GM19240 (cell line): ENCODE results near the gene SMARCD2.

ENCODE experiments used
- DNase-seq: peaks from one replicate; pipeline ENCODE4 v3.0.0; 2011; ENCODE audit warnings: low spot score; ENCODE audit not compliant: insufficient read length

Gene SMARCD2

DNA sequence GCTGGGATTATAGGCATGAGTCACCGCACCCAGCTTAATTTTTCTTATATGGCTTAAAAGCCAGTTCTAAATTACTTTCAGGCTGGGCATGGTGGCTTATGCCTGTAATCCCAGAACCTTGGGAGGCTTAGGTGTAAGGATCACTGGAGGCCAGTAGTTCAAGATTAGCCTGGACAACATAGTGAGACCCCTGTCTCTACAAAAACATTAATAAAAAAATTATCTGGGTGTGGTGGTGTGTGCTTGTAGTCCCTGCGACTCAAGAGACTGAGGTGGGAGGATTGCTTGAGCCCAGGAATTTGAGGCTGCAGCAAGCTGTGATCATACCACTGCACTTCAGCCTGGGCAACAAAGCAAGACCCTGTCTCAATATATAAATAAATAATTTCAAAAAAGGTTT is 10.8 kb upstream of the SMARCD2 start:
- no peak for DNase-seq

DNA sequence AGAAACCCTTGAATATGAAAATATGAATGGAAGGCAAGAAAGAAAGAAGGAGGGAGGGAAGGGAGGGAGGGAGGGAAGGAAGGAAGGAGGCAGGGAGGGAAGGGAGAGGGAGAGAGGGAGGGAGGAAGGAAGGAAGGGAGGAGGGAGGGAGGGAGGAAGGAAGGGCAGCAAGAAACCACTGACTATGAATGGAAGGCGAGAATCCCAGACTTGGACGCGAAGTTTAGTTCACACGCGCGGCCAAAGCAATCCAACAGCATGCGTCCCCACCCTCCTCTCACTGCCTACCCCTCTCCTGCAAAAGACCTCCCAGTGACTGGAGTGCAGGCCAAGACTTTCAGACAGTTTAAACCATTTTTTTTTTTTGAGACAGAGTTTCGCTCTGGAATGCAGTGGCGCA is 7.9 kb upstream of the SMARCD2 start:
- no peak for DNase-seq

DNA sequence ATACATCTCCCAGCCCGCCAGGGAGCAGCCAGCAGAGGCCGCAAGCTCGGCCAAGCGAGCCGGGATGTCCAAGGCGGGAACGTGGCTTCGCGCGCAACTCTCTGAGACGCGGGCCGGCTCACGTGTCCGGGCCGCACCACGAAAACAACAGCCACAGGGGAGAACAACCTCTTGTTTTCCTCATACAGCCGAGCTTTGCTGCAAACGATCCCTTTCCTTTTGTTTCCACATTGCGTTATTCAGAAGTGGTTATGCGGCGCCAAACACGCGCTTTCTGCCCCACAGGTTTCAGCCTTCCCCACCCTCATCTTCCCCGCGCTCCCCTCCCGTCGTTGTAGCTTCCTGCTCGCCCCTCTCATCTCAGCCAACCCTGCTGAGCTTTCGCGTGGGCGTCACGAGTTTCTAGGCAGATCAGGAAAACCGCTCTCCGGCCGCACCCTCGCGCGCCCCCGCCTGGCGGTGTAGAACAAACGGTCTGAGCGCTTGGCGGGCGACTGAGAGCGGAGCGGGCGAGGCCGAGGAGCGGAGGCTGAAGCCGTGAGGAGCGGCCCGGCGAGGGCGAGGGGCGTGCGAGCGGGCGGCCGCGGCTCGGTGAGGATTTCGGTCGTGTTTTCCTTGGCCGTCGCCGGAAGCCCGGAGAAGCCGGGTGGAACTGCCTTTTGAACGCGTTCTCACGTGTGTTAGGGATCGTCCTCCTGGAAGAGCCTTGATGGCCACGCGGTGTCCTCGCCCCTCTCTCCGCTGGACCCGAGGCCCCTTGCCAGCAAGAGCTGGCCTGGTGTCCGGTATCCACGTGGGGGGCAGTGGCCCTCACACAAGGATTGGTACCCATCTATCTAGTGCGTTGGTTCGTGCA is 6.6 kb upstream of the SMARCD2 start:
- peak; percentile 79 for DNase-seq

DNA sequence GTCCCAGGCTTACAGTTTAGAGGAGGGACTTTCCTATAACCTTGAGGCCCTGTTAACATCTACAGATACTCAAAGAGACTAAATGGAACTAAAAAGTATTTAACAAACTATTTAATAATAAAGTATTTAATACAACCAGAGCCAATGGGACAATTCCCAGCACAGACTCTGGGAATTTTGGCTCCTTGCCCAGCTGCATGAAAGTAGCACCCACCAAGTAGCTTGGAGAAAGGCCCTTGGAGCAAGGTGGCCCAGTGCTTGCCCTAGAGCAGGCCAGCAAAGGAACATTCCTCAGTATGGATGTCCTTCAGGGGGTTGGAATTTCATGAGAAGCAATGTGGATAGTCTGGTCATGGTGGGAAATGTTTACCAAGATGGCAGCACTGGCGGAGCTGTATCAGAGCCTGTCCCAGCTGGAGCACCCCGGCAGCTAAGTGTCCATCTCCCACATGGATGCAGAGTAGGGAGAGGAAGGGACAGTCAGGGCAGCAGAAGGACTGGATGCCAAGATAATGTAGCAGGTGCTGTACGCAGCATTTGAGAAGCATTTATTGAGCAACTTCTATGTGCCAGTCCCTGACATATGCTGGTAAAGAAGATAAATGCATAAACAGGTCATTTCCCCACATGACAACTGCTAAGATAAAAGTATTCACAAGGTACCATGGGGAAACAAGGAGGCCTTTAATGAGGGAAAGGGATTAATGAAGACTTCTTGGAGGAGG is 5.2 kb upstream of the SMARCD2 start:
- DNase-seq = no peak

DNA sequence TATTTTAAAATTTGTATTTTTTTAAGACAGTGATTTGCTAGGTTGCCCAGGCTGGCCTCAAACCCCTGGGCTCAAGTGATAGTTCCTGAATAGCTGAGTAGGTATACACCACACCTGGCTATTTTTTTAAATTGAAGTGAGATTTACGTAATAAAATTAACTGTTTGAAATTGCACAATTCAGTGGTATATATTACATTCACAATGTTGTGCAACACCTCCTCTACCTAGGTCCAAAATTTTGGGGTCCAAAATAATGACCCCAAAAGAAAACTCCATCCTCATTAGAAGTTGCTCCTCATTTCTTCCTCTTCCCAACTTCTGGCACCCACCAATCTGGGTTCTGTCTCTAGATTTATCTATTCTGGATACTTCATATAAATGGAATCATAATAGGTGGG is 3.0 kb upstream of the SMARCD2 start:
- DNase-seq = no peak

DNA sequence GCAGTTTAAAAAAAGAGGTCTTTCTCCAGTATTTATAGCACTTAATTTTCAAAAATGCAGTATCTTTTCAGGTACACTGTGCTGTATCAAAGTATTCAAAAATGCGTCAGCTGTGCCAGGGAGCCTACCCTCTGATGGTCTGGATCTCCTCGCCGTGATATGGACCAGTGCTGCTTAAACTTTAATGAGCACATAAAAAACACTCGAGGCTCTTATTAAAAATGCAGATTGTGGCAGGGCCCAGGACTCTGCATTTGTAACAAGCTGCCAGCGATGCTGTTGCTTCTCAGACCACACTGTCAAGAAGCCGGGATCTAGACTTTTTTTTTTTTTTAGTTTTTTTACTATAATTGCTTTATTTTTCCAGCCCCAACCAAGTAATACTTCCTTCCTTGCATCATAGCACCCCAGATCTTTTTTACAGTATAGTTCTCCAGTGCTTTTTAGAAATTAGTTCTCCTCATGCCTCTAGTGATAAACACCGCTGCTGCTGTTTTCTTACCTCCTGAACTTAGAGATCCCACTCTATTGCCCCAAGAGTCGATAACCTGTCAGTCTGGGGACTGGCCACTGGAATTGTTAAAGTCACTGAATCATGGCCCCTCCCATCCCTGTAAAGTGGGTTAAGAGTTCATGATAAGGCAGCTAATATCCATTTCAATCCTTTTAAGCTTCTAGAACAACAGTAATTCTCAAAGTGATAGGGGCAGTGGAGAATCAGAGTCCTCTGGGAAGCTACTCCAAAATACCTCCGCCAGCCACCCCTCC is 1.6 kb upstream of the SMARCD2 start:
- no peak for DNase-seq

DNA sequence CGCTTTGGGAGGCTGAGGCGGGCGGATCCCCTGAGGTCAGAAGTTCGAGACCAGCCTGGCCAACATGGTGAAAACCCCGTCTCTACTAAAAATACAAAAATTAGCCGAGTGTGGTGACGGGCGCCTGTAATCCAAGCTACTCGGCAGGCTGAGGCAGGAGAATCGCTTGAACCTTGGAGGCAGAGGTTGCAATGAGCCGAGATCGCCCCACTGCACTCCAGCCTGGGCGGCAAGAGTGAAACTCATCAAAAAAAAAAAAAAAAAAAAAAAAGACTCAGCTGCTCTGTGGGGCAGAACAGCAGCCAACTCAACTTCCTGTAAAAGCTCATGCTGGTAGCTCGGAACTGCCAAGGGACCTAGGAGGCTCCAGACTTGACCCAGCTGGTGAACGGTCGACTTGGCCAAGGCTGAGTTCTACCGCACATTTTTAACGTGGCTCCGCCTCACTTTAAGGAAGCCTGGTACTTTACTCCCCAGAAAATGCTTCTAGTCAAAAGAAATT is 953 bp upstream of the SMARCD2 start:
- DNase-seq = peak; percentile 53

DNA sequence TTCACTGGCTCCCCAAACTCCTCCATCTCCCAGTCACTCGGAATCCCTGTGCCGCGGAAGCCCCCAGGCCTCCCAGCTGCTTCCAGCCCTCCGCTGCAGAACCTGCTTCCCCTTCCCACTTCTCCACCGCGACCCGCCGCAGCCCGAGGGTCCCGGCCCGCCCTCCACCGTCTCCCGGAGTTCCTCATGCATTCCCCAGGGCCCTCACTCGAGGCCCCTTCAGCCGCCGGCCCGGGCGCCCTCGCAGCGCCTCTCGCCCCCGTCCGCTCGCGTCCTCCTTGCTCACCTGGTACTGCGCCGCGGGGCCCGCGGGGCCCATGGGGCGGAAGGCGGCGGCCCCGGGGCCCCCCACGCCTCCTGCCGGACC is 329 bp downstream of the SMARCD2 start:
- DNase-seq = no peak

DNA sequence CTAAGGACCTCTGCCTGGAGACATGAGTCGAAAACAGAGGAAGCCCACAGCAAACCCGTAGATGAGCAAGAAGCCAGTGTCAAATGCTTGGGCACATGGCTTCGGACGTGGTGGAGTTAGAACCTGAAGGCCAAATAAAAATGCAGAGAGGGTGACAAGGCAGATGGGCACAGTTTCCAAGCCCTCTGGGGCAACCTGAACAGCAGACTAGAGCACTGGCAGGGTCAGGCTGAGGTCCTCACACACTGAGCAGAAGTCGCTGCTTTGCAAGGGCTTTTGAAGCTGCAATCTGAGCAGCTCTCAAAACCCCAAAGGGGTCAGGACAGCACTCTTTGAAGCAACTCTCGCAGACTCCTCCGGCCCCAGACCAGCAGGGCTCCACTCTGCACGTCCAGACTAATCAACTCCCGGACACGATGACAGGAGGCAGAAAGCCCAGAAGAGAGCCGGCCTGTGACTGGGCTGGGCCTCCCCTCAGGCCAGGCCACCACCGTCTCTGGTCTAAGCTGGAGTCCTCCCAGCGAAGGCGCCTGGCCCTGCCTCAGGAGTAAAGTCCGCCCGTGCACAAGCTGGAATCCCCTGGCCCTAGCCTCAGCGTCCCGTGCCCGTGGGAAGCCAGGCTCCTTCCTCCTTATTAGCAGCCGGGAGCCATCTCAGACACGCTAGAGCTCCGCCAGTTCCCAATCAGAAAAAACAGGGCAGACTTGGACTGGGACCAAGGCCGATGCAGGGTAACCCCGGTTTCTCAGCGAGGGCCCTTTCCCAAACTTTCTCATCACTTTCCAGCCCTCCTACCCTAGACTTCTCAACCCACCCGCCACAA is 924 bp downstream of the SMARCD2 start:
- DNase-seq = no peak

DNA sequence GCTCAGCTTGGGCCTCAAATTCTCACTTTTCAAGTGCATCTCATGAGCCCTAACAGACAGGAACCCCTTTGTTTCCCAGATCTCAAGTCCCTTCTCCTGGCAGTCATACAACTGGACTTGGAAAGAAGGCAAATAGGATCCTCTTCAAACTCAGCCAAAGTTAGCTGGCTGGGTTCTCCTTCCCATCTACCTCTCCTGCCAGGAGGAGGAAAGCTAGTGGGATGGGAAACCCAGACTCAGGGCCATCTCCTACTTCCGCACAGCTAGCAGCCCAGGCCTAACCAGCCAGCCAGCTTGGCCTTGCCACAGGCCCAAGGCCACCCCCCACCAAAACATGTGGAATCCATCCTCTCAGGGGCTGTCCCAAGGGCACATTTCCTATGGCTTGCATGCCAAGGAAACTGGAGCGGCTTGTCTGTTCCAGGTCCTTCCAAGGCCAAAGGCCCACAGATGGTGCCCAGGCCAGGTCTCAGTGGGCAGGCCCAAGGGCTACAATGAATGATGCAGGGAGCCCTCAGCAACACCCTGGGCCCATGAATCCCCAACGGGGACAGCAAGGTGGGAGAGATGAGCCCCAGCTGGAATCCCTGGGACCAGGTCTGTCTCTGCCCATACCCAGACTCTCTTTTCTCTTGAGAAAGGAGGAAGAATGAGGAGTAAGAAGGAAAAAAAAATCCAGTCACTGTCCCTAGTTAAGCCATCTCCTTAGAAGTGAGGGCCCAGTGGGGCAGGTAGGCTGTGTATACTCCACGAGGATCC is 1.7 kb downstream of the SMARCD2 start:
- no peak for DNase-seq

DNA sequence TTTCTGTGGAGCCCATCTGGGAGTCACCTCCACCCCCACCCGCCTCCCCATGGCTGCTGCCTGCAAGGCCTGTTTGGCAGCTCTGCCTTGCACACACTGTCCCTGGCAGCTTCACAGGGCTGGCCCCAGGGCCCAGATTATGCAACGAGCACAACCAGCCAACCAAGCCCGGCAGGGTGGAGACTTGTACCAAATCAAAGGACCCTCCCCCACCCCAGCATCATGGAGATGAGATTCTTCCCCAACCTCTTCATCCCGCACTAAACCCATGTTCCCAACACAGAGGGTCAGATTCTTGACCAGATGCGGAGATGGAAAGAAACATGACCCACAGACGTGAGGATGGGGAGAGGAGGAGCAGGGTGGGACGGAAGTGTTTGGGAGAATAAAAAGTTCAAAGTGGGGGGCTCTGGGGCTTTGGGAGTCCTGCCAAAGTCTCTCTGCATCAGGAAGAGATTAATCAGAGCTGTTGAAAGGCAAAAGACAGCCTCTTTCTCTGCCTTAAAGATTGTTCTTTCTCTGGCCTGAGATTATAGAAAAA is 3.8 kb downstream of the SMARCD2 start:
- no peak for DNase-seq

DNA sequence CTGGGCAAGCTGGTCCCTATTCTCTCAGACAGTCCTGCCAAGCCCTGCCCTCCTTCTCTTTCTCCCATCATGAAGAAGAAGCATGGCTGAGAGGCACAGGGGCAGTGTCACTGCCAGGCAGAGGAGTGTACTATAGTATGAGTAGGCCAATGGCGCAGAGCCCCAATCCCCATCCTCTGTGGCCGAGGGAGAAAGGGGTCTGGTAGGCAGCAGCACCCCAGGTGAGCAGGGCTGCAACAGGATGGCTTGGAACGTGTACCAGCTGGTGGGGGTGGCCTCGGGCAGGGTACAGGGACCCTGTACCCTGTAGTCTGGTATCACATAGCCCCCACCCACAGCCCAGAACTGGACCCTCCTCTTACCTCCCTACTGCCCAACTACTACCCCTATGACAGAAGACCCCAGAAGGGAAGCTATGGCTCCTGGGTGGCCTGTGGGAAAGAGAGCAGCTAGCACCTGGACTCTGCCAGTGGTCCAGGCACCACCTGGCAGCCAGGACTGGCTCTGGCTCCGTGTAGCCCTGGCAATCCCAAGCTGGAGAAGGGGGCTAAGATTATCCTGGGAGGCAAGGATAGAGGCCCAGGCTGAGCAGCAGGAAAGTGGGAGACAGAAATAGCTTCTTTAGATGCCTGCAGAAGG is 4.4 kb downstream of the SMARCD2 start:
- no peak for DNase-seq

DNA sequence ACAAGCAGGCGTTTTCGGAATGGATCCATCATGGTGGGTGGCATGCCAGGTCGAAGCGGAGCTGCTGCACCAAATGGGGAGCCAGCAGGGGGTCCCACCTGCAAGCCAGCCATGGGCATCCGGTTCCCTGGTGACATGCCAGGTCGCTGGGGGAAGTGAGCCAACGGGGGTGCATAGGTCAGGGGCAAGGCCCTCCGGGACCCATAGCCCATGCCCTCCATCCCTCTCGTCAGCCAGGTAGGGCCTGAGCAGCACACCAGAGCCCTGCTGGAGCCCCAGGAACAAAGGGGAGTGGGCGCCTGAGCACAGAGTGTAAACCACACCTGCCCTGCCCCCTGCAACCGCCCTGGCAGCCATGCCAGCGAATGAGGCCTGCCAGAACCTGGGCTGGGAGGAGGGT is 5.0 kb downstream of the SMARCD2 start:
- no peak for DNase-seq

DNA sequence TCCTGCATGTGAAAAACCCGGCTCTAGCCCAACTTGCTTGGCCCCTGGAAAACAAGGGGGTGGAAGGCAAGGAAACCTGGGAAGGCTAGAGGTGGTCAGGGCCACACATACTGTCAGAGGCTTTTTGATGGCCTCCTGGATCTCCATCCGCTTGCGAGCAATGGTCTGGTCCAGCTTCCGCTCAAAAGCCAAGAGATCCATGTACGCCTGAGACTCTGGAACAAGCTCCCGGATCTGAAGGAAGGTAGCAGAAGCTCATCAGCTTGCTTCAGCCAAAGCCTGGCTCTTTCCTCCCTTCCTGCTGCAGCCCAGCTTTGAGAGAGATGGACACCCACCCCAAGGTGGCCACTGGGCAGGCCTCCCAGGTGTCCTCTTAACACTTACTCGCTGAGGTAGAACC is 5.7 kb downstream of the SMARCD2 start:
- DNase-seq = no peak

DNA sequence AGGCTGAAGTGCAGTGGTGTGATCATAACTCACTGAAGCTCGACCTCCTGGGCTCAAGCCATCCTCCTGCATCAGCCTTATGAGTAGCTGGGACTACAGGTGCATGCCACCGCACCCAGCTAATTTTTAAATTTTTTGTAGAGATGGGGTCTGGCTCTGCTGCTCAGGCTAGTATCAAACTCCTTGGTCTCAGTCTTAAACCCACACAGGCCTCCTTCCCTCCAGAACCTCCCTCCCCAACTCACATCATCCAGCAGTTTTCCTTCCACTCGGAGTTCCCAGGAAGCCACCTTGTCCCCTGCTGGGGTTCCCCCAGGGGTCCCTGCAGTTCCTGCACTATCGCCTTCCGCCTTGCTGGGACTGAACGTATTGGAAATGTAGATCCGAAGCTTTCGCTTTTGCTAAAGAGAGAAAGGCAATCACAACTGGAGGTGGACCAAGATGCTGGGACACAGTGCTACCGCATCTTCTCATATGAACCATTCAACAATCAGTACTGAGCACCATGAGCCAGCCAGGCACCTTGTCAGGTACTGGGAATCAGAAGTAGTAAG is 7.2 kb downstream of the SMARCD2 start:
- DNase-seq = no peak

DNA sequence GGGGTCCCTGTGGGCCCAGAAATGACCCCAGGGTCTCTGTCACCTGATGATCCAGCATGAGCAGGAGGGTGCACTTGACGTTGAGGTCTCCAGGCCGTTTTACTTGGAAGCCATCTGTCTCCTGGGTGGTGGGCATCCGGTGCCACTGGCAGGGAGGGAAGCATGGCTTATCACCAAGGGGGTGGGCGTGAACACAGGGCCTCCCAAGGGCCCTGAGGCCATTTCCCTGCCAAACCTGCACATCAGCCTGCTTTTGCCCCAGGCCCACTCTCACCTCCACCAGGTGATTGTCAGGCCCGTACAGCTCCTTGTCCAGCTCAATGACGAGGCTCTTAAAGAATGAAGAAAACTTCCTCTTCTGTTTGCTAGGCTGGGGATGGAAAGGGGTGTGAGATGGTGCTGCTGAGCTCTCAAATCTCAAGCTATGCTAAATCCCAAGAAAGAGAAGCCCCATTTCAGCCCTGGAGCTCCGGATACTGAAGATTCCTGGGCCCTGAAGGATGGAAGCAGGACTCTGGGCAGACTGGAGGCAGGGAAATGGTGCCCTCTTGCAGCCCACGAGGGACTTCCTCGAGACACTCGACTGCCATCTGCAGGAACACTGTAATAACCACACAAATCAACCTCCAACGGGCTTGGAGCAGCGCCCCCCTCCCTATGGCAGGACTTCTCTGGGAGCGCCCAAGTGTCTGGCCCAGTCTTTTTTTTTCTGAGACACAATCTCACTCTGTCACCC is 7.9 kb downstream of the SMARCD2 start:
- DNase-seq = peak; percentile 18

DNA sequence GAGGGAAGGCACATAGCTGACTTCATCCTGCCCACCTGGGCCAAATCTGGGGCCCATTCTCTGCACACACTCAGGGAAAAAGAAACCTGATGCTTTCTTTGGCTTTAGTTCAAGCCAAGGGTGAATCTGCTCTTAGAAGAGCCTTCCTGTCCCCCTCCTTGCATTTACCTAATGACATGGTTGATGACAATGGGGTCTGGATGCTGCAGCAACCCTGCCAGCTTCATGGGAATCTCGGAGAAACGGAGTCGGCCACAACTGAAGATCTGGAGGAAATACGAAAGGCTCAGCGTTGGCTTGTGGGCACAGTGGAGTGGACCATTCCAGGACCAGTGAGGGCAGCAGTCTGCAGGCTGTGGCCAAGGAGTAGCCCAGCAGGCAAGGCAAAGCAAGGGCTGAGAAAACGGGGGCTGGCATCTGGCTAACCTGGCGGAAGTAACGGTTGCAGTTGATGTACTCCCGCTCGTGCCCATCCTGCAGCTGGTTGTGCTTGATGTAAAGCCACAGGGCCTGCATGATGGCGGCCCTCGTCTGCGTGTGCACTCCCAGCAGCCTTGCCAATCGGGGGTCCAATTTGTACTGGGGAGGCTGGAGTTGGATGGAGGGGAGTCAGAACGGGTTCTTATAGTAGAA is 8.6 kb downstream of the SMARCD2 start:
- DNase-seq = no peak
